Nephron (organoid): ENCODE results near the gene RNF220.
A peak's percentile ranks its signal among the peaks of the same experiment; 100 is the strongest.

Experiments used
- H3K27ac Mint-ChIP-seq, 3 experiments: 2 replicates each; pipeline ENCODE4 v1.8.0; 2020; ENCODE audit warnings: mixed read lengths in 3 of 3, mild to moderate bottlenecking in 2 of 3, moderate library complexity in 1 of 3
- H3K27me3 Mint-ChIP-seq: 2 replicates; pipeline ENCODE4 v1.8.0; 2021; ENCODE audit warnings: low read depth, mild to moderate bottlenecking, moderate library complexity, mixed read lengths
- H3K36me3 Mint-ChIP-seq: 2 replicates; pipeline ENCODE4 v1.8.0; 2020; ENCODE audit warnings: low read depth, mixed read lengths
- H3K4me1 Mint-ChIP-seq: 2 replicates; pipeline ENCODE4 v1.8.0; 2020; ENCODE audit warnings: mixed read lengths
- H3K4me3 Mint-ChIP-seq, 3 experiments: 2 replicates each; pipeline ENCODE4 v1.8.0; 2020; ENCODE audit warnings: mild to moderate bottlenecking in 3 of 3, mixed read lengths in 3 of 3, moderate library complexity in 2 of 3
- H3K9me3 Mint-ChIP-seq: 2 replicates; pipeline ENCODE4 v1.8.0; 2020; ENCODE audit warnings: mixed read lengths
- TF ChIP-seq, protein P1 (sequence below), 3 experiments: fragments of 200-600 bp; sonication (generic); IDR thresholded peaks; one replicate each; pipeline ENCODE4 v1.5.0; 2021; ENCODE audit warnings: antibody characterized with exemption in 3 of 3; ENCODE audit not compliant: unreplicated experiment in 3 of 3

The RNF220 gene

DNA sequence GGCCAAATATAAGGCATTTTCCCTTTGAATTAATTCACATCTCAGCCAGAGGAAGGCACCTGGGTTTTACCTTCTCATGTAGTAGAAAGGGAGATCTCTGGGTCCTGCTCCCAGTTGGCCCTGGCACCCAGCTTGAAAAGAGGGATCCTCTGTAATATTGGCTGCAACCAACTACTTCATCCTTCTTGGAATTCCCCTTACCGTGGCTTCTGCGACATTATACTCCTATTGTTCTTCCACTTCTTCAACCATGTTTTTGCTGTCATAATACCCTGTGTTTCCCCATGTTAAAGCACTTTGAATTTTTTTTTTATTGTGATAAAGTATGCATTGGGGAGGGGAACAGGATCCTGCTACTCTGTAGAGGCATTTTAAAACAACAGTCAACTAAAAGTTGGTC is 26.8 kb downstream of the RNF220 start:
- no peak overlapping the region for H3K4me3 Mint-ChIP-seq

DNA sequence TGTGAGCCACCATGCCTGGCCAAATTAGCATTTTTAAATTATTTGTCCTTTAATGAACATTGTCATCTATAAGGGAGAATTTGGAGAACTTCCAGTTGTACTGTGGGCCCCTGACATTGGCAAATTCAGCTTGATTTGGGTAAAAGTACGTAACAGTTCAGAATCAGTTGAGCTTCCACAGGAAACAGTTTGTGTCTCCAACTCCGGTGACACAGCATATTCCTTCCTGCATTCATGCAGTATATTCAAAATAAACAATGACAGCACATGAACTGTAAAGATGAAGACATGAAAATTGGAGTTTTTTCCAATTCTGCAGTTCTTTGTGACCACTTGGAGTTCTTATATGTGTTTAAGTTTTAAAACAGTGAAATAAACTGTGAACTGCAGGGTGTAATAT is 28.2 kb downstream of the RNF220 start:
- peaks cover 4% of the 10 kb centered on the region for H3K36me3 Mint-ChIP-seq
- H3K27ac Mint-ChIP-seq = no peak overlapping the region
- TF ChIP-seq, protein P1, sequence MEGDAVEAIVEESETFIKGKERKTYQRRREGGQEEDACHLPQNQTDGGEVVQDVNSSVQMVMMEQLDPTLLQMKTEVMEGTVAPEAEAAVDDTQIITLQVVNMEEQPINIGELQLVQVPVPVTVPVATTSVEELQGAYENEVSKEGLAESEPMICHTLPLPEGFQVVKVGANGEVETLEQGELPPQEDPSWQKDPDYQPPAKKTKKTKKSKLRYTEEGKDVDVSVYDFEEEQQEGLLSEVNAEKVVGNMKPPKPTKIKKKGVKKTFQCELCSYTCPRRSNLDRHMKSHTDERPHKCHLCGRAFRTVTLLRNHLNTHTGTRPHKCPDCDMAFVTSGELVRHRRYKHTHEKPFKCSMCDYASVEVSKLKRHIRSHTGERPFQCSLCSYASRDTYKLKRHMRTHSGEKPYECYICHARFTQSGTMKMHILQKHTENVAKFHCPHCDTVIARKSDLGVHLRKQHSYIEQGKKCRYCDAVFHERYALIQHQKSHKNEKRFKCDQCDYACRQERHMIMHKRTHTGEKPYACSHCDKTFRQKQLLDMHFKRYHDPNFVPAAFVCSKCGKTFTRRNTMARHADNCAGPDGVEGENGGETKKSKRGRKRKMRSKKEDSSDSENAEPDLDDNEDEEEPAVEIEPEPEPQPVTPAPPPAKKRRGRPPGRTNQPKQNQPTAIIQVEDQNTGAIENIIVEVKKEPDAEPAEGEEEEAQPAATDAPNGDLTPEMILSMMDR (IDR thresholded peaks at IDR 0.05; ENCODE audit: unreplicated experiment in 3 of 3) = no peak
- peaks cover 16% of the 10 kb centered on the region for H3K27me3 Mint-ChIP-seq
- H3K4me1 Mint-ChIP-seq = peaks cover 12% of the 10 kb centered on the region
- peaks cover 3% of the 10 kb centered on the region for H3K9me3 Mint-ChIP-seq
- H3K4me3 Mint-ChIP-seq = no peak overlapping the region

More for the DNA sequence above, 26.8 kb downstream of the RNF220 start:
- Mint-ChIP-seq H3K9me3 (peaks cover 3% of the 10 kb centered on the region), H3K27ac (no peak overlapping the region), H3K27me3 (peaks cover 30% of the 10 kb centered on the region), H3K4me1 (peaks cover 10% of the 10 kb centered on the region), H3K36me3 (peaks cover 4% of the 10 kb centered on the region)
- TF ChIP-seq, protein P1 (IDR thresholded peaks at IDR 0.05; ENCODE audit: unreplicated experiment in 3 of 3) = no peak

DNA sequence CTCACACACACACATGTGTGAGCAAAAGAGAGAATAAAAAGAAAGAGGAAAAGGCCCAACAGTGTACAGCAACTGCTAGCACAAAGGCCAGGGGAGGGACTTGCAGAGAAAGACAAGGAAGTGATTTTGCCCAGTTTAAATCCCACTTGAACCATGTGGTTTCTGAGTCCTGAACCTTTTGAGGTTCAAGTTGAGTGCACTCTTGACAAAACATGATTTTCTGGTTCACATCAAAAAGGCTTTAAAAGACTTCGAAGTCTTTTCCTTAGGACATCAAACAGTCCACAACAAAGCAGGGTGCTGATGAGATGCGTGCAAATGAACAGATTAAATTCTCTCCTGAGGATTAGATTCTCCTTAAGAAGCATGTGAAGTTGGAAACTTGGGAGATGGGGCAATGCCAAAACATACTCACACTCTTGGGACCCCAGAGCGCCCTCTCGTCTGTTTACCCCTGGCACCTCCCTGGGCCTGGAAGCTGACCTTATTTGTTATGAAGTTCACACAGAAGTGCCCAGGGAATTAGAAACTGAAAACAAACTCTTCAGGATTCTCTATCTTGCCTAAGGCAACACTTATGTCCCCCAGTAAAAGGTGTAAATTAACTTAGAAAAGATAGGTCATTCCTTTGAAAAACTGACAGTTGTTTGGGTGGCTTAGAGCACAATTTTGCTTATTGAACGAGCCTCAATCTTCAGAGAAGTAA is 31.5 kb downstream of the RNF220 start:
- Mint-ChIP-seq H3K4me3 (no peak overlapping the region), H3K27ac (peak overlapping the region; percentile 52 to 71 (median 67)), H3K4me1 (peaks cover 12% of the 10 kb centered on the region), H3K27me3 (peaks cover 4% of the 10 kb centered on the region), H3K36me3 (peaks cover 4% of the 10 kb centered on the region), H3K9me3 (peaks cover 3% of the 10 kb centered on the region)
- TF ChIP-seq, protein P1 (IDR thresholded peaks at IDR 0.05; ENCODE audit: unreplicated experiment in 3 of 3) = no peak

DNA sequence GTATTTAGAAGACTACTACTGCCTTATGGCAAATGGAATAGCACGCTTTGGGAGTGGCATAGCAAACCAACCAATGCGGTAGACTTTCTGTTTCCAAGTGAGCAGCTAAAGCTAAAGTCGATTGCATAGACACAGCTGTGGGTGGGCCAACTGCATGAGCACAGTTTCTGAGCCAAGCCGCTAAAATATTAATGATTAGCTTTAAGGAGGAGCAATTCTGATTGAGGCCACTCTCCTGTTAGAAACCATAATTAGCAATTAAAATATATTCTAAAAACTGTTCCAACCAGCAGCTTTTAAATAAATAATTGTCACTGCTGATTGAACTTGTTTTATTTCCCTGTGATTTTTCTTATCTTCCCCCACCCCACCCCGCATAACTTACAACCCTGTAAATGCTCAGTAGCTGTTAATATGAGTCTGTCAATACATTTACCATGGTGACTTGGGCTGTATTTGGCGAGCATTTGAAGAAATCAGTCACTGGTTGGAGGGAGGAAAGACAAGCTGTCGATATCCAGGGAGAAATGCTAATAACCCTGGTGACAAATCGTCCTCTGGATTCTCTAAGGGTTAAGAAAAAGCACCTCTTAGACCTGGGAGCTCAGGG is 32.2 kb downstream of the RNF220 start:
- TF ChIP-seq, protein P1 (IDR thresholded peaks at IDR 0.05; ENCODE audit: unreplicated experiment in 3 of 3) = no peak
- peak overlapping the region; percentile 26 to 67 (median 52) for H3K27ac Mint-ChIP-seq
- H3K4me3 Mint-ChIP-seq = no peak overlapping the region
- peaks cover 4% of the 10 kb centered on the region for H3K36me3 Mint-ChIP-seq
- H3K4me1 Mint-ChIP-seq = peaks cover 12% of the 10 kb centered on the region
- peaks cover 4% of the 10 kb centered on the region for H3K27me3 Mint-ChIP-seq
- H3K9me3 Mint-ChIP-seq = peaks cover 3% of the 10 kb centered on the region

DNA sequence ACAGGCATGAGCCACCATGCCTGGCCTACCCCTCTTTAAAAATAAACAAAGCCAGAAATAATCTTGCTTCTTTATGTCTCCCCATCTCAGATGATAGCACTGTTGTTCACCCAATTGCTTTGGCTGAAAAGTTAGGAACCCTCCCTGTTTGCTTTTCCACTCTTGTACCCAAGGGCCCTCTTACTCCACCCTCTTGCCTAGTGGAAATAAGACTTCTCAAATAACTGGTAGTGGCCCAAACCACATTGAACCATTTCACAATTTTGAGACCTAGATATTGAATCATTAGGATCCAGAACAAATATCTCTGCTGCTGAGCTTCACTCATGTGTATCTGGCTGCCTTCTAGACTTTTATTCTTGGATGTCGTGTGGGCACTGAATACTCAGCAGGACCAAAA is 37.7 kb downstream of the RNF220 start:
- TF ChIP-seq, protein P1 (IDR thresholded peaks at IDR 0.05; ENCODE audit: unreplicated experiment in 3 of 3) = no peak
- Mint-ChIP-seq H3K27ac (no peak overlapping the region), H3K4me1 (no peaks in the 10 kb centered on the region), H3K9me3 (no peaks in the 10 kb centered on the region), H3K4me3 (no peak overlapping the region), H3K36me3 (no peaks in the 10 kb centered on the region), H3K27me3 (peaks cover 14% of the 10 kb centered on the region)
